Hippocampal formation (tissue), 2 donors: Measurements from ENCODE around the gene KRT10.

ENCODE experiments used
- DNase-seq, 2 donors: peaks; one replicate each; lab custom pipeline; 2025; lab: John Stamatoyannopoulos, UW

The KRT10 gene

DNA sequence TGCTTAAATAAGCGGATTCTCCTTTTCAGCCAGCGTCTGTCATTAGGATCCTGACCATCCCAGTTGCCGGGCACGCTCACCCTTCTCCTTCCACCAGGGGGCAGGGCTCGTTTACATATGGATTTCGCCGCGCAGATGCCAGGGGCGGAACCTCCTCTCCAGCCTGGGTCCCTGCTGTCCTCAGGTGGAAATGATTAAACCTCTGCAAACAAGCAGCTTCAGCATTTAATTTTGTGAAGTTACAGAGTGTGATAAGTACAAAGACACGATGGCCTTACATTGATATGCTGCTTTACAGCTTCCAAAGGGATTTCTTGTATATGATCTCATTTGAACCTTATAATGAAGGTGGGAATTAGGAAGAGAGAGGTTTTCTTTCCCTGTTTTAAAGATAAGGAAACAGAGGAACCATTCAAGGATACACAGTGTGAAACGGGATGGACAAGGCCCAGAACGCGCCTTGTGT is 18.8 kb downstream of the KRT10 start:
- peak; percentile 11 to 13 for DNase-seq

- DNase-seq: no peak
Observed at GRCh38 chr17:40801157-40801556, 21.3 kb downstream of the KRT10 start.

DNA sequence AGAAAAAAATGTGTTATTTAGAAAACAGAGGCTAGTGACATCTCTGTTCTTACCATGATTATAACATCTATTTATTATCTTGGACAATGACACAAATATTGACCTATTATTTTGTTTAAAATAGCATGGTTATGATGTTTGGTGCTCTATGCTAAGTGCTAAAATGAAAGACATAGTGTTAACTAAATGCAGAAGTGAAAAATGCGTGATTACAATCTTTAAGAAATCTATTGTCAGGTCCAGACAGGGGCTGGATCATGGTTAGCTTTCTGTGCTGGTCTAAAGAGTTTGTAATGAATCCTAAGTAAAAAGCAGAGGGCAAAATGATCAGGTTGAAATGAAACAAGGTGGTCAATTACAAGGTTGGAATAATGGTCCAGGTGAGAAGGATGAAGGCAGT is 22.0 kb downstream of the KRT10 start:
- no peak for DNase-seq

DNA sequence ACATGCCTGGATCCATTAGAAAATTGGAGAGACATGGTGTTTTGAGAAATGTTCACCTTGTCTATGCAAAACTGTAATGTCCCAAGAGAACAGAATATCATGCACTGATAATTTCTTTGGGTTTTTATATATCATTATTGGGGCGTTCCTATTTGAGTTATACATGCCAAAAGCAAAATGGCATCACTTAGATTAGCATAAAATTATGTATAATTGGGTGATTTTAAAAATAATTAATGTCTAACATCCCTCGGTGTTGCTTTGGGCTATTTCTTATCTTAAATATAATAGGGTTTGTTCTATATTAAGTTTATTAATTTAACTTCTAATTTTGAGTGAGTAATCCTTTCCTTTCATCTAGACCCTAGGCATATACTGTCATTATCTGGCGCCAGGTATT is 22.6 kb downstream of the KRT10 start, which contains the start of gene KRT28:
Gene KRT28, minus strand, starts transcription at position 101 of the 400 bp plus-strand sequence. Its CDS starts 66 bp downstream, at position 35.
- no peak for DNase-seq

DNA sequence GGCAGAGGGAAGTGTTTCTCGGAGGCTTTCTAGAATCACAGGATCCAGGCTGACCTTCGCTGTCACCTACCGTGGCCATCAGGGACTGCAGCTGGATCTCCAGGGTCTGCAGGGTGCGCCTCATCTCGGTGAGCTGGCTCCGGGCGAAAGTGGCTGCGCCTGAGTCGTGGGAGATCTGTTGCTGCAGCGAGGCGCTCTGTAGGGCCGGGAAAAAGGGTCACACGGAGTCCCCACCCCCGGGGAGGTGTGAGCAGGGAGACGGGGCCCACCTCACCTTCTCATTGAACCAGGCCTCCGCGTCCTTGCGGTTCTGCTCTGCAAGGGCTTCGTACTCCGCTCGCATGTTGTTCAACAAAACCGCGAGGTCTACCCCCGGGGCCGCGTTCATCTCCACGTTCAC is 25.6 kb downstream of the KRT10 start:
- DNase-seq: no peak

DNA sequence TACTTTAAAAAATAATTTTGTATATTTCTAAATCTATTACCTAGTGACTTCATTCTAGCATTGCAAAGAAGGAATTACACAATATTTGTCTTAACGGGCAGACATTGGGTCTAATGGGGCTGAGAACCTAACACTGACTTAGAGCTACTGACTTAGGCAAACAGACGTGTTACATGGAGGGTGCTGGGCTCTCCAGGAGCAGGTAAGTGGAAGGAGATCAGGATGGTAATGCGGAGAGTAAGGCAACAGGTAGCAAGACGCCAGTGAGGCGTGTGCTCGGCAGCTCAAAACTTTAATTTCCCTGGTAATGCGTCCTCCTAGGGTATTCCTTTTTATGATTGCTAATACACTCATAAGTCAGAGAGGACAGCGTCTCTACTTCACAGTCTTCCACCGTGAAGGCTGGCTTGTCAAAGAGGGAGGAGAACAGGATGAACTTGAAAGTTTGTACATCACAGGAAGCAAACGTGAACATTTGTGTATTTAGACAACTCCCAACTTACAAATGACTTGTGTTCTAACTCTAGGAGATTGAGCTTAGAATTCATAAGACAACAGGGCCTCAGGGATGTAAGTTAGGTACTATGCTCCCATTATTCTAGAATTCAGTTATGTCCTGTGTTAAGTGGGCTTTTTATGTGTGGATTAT is 27.3 kb downstream of the KRT10 start:
- no peak for DNase-seq

- no peak for DNase-seq
Observed at GRCh38 chr17:40794466-40794865, 27.9 kb downstream of the KRT10 start.

- no peak for DNase-seq
Observed at GRCh38 chr17:40793832-40794231, 28.6 kb downstream of the KRT10 start.

DNA sequence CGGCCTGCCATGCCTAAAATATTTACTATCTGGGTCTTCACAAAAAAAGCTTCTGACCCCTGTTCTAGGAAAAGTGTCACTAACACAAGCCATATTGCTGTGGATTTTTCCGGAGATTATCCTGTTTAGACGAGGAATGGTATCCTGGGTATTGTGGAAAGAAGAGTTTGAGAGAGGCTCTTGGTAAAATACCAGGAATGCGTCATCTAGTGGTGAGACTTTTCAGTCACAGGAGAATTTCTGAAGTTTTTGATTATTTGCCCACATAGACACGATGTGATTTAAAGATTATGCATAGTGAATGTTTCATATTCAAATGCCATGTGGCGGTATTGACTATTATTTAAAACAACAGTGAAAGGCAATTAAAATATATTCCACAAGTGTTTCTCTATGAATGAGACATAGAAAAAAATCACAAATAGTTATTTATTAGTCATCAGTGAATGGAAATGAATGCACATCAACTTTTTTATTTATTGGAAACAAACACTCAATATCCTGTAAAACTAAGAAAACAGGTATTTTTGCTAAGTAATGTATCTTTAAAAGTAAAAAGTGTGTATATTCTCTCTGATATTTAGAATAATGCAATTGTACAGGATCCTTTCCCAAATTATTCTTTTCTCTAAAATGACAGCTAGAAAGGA is 30.5 kb downstream of the KRT10 start:
- peak in 1 of 2 donors; percentile 0 for DNase-seq

- no peak for DNase-seq
Observed at GRCh38 chr17:40791111-40791510, 31.3 kb downstream of the KRT10 start.

DNA sequence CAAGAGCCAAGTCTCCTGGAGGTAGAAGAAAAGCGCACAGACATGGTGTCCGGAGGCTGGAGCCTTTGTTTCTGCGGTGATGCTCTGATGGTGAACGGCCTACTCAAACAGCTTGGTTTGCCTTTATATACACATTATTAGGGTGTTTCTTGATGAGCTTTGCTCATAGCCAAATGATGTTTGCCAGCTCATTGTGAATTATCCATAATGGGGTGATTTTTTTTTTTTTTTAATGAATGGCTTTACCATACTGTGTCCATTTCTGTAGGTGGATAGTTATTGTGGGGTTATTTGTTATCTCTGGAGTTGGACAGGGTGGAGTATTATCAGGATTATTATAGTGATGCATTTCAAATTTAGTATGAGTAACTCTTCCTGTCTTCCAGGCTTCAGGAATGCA is 40.0 kb downstream of the KRT10 start, which contains the start of gene KRT27:
Gene KRT27, minus strand, starts transcription at position 101 of the 400 bp plus-strand sequence. Its CDS starts 57 bp downstream, at position 44.
- no peak for DNase-seq

- DNase-seq: no peak
Observed at GRCh38 chr17:40779181-40779909, 43.1 kb downstream of the KRT10 start.

- no peak for DNase-seq
Observed at GRCh38 chr17:40778461-40778860, 44.0 kb downstream of the KRT10 start.

DNA sequence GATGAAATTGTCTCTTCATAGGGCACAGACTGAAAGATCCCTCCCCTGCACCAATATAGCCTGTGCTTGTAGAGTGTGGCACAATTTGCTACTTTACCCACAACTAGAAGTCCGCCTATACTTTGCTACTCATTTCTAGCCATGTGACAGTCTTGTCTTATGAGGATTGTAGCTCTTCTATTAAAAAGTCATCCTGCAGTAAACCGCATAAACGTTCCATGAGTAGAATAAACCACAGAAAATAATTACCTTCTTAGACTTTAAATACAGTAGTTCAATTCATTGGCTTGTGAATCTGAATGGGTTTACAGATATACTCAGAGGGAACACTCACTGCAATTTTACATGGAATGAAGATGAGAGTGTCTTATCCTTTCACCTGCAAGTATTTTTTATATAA is 44.4 kb downstream of the KRT10 start:
- no peak for DNase-seq

DNA sequence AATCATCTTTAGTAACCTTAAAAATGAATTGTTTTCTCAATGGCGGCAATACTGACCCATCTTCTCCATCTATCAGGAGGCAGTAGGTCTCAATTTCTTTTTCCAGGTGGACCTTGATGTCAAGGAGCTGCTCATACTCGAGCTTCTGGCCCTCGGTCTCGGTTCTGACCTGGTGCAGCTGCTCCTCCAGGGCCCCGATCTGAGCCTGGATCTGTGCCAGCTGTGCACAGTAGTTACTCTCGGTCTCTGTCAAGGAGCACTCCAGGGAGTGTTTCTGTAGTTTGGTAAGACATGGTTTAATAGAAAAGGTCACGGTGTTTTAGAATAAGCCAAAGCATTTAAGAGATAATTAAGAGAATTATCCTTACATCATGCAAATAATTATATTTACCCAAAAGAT is 45.0 kb downstream of the KRT10 start:
- no peak for DNase-seq

- no peak for DNase-seq
Observed at GRCh38 chr17:40775945-40776344, 46.5 kb downstream of the KRT10 start.

- no peak for DNase-seq
Observed at GRCh38 chr17:40772101-40772500, 50.3 kb downstream of the KRT10 start, which contains the start of gene KRT26. KRT26 (minus strand) TSS chr17:40772201; CDS start chr17:40772113, 88 bp downstream.
